Stimulated activated CD4-positive, alpha-beta T cell treated with anti-CD3 and anti-CD28 coated beads, Interleukin-1b, Interleukin-23, amount 100 ng/mL, for 48 hours (primary cell): Measurements from ENCODE around the gene TMCO1.
"Not testable (repeated sequence)": the region's sequence is repeated elsewhere in the genome, so short reads cannot be mapped to it uniquely, and the experiment has no call there.

Experiments
- DNase-seq: peaks from one replicate; pipeline ENCODE4 v3.0.0-alpha.2; 2020

TMCO1 gene

GRCh38 chr1:165768513-165769394 lies at the start of gene TMCO1:
Gene TMCO1 (minus strand): TSS chr1:165768868. CDS start chr1:165768751, 117 bp downstream.
- peak; percentile 95 for DNase-seq

GRCh38 chr1:165816826-165817497 lies 48.3 kb upstream of the TMCO1 start:
- DNase-seq, result no peak

GRCh38 chr1:165816157-165816556 lies 47.5 kb upstream of the TMCO1 start:
- DNase-seq, result no peak

- no peak for DNase-seq
Measured at GRCh38 chr1:165815725-165816124, 47.1 kb upstream of the TMCO1 start.

- no peak for DNase-seq
Measured at GRCh38 chr1:165807613-165808012, 38.9 kb upstream of the TMCO1 start.

GRCh38 chr1:165804513-165804912 lies 35.8 kb upstream of the TMCO1 start:
- DNase-seq, result not testable (repeated sequence)

GRCh38 chr1:165799387-165799786 lies 30.7 kb upstream of the TMCO1 start:
- DNase-seq, result no peak

GRCh38 chr1:165795894-165796293 lies 27.2 kb upstream of the TMCO1 start:
- DNase-seq, result no peak

GRCh38 chr1:165793951-165794350 lies 25.3 kb upstream of the TMCO1 start:
- no peak for DNase-seq

GRCh38 chr1:165787741-165788140 lies 19.1 kb upstream of the TMCO1 start:
- DNase-seq, result no peak

GRCh38 chr1:165783519-165783918 lies 14.9 kb upstream of the TMCO1 start:
- not testable (repeated sequence) for DNase-seq

- not testable (repeated sequence) for DNase-seq
Measured at GRCh38 chr1:165778197-165778596, 9.5 kb upstream of the TMCO1 start.

GRCh38 chr1:165773324-165773965 lies 4.8 kb upstream of the TMCO1 start:
- DNase-seq, result no peak

GRCh38 chr1:165772739-165773138 lies 4.1 kb upstream of the TMCO1 start:
- no peak for DNase-seq

- no peak for DNase-seq
Measured at GRCh38 chr1:165764277-165764676, 4.4 kb downstream of the TMCO1 start.

GRCh38 chr1:165763442-165763841 lies 5.2 kb downstream of the TMCO1 start:
- DNase-seq, result peak; percentile 42

GRCh38 chr1:165762725-165763124 lies 5.9 kb downstream of the TMCO1 start:
- DNase-seq, result no peak

GRCh38 chr1:165759095-165759494 lies 9.6 kb downstream of the TMCO1 start:
- DNase-seq, result no peak

- DNase-seq, result no peak
Measured at GRCh38 chr1:165755393-165756010, 13.2 kb downstream of the TMCO1 start.

GRCh38 chr1:165753934-165754333 lies 14.7 kb downstream of the TMCO1 start:
- DNase-seq, result no peak

- DNase-seq, result no peak
Measured at GRCh38 chr1:165748550-165748949, 20.1 kb downstream of the TMCO1 start.

GRCh38 chr1:165747632-165748447 lies 20.8 kb downstream of the TMCO1 start:
- no peak for DNase-seq
